ENCODE data around the gene CFAP90.

CFAP90 gene

GRCh38 chr5:7815892-7816534 is 34.9 kb downstream of the CFAP90 start:
- DNase-seq = peak; percentile 55

DNA sequence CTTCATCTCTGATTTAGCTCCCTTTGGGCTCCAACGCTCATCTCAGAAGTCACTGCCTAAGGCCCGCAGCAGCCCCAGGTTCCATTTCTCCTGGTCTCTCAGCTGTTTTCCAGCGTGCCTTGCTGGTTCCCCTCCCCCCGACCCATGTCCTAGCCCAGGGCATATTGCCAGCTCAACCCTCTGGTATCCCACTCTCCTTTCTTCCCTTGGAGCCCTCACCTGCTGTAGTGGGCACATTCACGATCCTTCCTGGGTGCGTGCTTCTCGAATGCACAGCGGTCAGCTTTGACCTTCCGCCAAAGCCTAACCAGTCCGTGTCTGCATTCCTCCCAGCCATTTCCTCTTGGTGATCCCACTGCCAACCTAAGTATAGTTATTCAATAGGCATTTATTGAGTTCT is 36.1 kb downstream of the CFAP90 start:
- DNase-seq = no peak

DNA sequence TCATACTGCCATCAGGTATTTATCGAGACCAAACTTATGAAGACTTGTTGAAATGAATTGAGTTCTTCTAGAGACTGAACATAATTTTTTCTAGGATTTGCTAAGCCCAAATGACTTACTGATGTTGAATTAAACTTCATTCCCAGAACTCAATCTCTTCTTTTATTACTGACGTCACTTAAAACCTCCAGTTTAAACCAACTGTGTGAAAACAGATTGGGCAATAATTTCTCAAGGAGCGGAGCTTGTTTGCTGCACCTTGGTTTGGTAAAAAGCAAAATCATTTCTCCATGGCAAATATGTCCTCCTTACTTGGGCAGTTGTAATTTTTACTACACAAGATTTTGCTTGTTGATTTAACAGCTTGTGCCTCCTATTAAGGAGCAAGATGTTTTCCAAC is 37.4 kb downstream of the CFAP90 start:
- no peak for DNase-seq

- DNase-seq = no peak
These were observed 37.9 kb downstream of the CFAP90 start for GRCh38 chr5:7813007-7813406.

GRCh38 chr5:7811715-7812114 is 39.2 kb downstream of the CFAP90 start:
- DNase-seq = no peak

GRCh38 chr5:7808998-7809397 is 41.9 kb downstream of the CFAP90 start:
- no peak for DNase-seq

DNA sequence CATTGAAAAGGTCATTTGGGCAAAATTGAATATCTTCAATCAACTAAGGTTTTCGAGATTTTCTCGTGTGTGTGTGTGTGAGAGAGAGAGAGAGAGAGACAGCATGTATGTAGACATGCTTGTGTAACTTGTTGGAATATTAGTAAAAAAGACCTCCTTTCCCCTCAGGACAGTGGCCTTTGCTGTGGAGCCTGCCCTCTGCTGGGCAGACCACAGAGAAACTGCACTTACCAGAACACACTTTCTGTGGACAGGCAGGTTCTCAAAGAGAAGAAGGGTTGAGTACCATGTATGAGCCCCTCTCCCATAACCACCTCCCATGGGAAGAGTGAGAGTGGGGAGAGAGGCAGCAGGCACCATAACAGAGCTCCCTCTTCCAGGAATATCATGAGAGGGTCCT is 45.6 kb downstream of the CFAP90 start:
- DNase-seq = no peak

DNA sequence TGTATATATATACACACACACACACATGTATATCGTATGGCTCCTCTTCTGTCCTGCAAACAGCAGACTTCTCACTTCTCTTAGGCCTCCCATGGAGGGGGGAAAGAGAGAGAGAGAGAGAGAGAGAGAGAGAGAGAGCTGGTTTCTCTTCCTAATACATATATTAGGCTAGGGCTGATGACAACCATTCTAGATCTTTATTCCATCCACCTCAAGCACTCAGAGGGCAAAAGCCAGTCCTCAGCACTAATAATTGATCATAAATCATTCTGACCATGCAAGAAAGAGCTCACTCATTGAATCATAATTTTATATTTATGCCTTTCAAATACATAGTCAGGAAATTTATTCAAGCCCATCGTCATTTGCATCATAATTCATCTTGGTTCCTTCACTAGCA is 47.0 kb downstream of the CFAP90 start:
- DNase-seq = no peak

GRCh38 chr5:7802855-7803254 is 48.1 kb downstream of the CFAP90 start:
- DNase-seq = no peak

- no peak for DNase-seq
These were observed 48.9 kb downstream of the CFAP90 start for GRCh38 chr5:7801891-7802614.

DNA sequence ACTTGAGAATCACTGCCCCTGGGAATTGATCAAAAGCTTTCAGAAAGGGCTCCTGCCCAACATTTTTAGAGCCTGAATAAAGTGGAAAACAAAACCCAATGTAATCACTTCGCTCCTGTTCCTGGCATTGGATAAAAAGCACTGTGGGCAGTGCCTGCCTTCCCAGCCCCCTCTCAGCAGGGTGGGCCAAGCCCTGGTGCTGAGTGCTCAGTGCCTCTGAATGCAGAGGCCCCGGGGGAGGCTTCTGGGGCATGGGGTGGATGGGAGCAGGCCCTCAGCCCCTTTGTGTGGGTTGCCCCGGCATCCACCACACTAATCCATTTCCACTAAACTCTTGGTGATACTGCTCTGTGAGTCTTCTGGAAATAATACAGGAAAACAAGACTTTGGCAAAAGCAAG is 55.6 kb downstream of the CFAP90 start:
- no peak for DNase-seq

- no peak for DNase-seq
These were observed 56.1 kb downstream of the CFAP90 start for GRCh38 chr5:7794823-7795222.

DNA sequence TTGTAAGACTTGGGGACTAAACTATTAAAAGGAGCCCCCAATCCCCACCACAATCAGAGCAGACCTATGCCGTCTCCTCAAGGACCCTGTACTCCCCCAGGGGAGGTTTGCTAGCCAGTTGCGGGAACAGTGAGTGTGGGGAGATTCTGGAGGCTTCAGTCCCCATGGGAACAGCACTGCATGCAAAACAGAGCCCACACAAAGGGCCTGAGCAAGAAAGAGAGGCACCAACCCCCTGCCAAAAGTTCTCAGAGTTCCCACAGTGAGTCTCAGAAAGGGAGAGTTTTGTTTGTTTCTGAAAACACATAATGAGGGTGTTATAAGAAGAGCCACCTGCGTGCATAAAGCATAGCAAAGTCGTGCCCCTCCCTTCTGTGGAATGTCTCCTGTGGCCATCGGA is 56.6 kb downstream of the CFAP90 start:
- DNase-seq = no peak

DNA sequence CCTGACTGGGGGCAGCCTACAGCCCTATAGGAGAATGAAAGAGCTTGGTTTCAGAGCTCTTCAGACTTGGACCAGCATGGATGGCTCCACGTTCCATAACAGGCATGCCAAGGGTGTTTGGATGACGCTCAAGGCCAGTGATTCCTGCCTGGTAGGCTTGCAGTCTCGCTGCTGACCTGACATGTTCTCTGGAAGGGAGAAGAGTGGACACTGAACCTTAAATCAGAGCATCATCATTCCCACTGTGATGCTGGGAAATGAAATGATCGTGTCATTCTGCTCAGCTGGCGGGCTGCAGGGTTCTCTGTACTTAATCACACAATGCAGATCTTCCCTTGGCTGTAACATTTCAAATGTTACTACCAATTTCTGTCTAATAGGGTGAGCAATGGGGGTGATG is 57.0 kb downstream of the CFAP90 start:
- DNase-seq = no peak

- DNase-seq = no peak
These were observed 61.4 kb downstream of the CFAP90 start for GRCh38 chr5:7789567-7789966.

DNA sequence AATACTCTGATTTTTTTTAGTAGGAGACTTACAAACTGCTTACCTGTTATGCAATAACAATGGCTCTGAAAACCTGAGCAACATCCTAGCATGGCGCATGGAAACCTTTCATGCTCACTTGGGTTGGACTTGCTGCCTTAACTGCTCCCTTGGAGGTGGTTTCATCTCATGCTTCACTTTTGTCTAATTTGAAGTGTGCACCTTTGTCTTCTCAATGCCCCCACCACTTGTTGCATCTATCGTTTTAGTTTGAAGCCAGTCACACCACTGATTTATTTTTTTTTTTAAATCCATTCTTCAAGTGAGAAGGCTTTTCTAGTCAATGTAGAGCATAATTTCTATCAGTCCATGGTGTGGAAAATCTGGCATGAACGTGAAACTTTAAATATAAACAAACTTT is 63.2 kb downstream of the CFAP90 start:
- no peak for DNase-seq

- DNase-seq = no peak
These were observed 66.1 kb downstream of the CFAP90 start for GRCh38 chr5:7784683-7785380.

GRCh38 chr5:7781899-7782298 is 69.0 kb downstream of the CFAP90 start:
- no peak for DNase-seq

All from activated CD8-positive, alpha-beta memory T cell treated with anti-CD3 and anti-CD28 coated beads, Interleukin-2, amount 50 U/mL, for 4 hours (primary cell).